Left lung (tissue), 10 donors: Measurements from ENCODE around the gene EPB41. TPM values are rescaled to one million over a fixed set of nuclear protein-coding genes. Genes with fewer than 3 reads are reported as not detected.

Experiments
- ATAC-seq: fragments of 200-7000 bp; cut with Tn5 transposase; one replicate; pipeline ENCODE4 v1.9.1; 2020; ENCODE audit warnings: moderate library complexity
- DNase-seq, 4 donors: peaks; one replicate each; pipeline ENCODE4 v3.0.0-alpha.2; 2013 to 2020
- H3K27ac ChIP-seq, 2 donors: fragments of 200-600 bp; sonication (generic) in 1 of 2; one replicate each; pipeline versions ENCODE4 v1.5.0 to v1.8.0; 2020 to 2021
- H3K27me3 ChIP-seq, 2 donors: fragments of 200-600 bp; sonication (generic) in 1 of 2; one replicate each; pipeline versions ENCODE4 v1.5.0 to v1.8.0; 2020 to 2021
- H3K36me3 ChIP-seq, 2 donors: fragments of 200-600 bp; sonication (generic) in 1 of 2; one replicate each; pipeline versions ENCODE4 v1.5.0 to v1.8.0; 2020 to 2021
- H3K4me1 ChIP-seq, 2 donors: fragments of 200-600 bp; one replicate each; pipeline ENCODE4 v1.8.0; 2021
- H3K4me3 ChIP-seq, 2 donors: fragments of 200-600 bp; sonication (generic) in 1 of 2; one replicate each; pipeline versions ENCODE4 v1.5.0 to v1.8.0; 2020 to 2021; ENCODE audit warnings: mild to moderate bottlenecking in 1 of 2
- H3K9me3 ChIP-seq, 2 donors: fragments of 200-600 bp; sonication (generic) in 1 of 2; one replicate each; pipeline versions ENCODE4 v1.5.0 to v1.8.0; 2020 to 2021
- intact Hi-C, 2 donors: fragments of 100-400 bp; cut with DNase I; formaldehyde crosslinking; loops; one replicate each; pipeline versions ENCODE4 v1.11.2 to v1.14.2; 2022
- polyA plus RNA-seq, 6 donors: library from polyadenylated mRNA; unstranded; fragments of 120-200 nt; gene quantifications; one replicate each; pipeline ENCODE4 v1.2.1, GENCODE V29; 2013; ENCODE audit not compliant: insufficient read length in 6 of 6
- total RNA-seq, 2 donors: library from RNA; stranded (reverse); fragmentation: NEBNext Ultra II Directional; extraction: Animal tissue kit (Norgen Biotek cat#: 25700); gene quantifications; one replicate each; pipeline ENCODE4 v1.2.1, GENCODE V29; 2021
- TF ChIP-seq, protein P1 (sequence below), 2 donors: fragments of 200-600 bp; sonication (generic) in 1 of 2; IDR thresholded peaks; one replicate each; pipeline versions ENCODE4 v1.5.0 to v1.8.0; 2021; ENCODE audit warnings: antibody characterized with exemption in 2 of 2
- donor health status: DM: no; HTN: yes; CAD: no.
- donor health status: DM: no; HTN: no; CAD: no.

Gene EPB41
- total and polyA plus RNA-seq, 8 donors = 41.4 to 56.1 (median 45.7) TPM

DNA sequence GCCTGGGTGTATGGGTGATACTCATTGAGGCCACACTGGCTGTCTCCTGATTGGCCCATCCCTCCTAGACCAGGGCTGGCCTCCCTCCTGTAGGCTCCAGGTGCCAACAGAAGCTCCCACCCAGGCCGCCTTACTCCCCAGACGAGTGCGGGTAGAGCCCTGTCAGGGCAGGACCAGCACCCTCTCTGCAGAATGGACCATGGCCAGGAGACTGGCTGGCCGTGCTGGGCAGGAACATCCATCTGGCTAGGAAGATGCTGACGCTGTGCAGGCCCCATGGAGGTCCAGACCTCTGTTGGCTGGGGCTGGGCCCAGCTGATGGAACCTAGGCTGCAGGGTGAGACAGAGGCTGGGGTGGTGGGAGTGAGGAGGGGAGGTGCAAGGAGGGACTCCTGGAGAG, 25.0 kb upstream of the EPB41 start:
- Histone ChIP-seq H3K4me3 (no peak overlapping the region), H3K27ac (no peak overlapping the region), H3K9me3 (no peaks in the 10 kb centered on the region), H3K27me3 (no peaks in the 10 kb centered on the region), H3K36me3 (no peaks in the 10 kb centered on the region), H3K4me1 (peaks cover 20 to 43% of the 10 kb centered on the region in 2 donors)
- DNase-seq (no peak), ATAC-seq (no peak)
- TF ChIP-seq, protein P1, sequence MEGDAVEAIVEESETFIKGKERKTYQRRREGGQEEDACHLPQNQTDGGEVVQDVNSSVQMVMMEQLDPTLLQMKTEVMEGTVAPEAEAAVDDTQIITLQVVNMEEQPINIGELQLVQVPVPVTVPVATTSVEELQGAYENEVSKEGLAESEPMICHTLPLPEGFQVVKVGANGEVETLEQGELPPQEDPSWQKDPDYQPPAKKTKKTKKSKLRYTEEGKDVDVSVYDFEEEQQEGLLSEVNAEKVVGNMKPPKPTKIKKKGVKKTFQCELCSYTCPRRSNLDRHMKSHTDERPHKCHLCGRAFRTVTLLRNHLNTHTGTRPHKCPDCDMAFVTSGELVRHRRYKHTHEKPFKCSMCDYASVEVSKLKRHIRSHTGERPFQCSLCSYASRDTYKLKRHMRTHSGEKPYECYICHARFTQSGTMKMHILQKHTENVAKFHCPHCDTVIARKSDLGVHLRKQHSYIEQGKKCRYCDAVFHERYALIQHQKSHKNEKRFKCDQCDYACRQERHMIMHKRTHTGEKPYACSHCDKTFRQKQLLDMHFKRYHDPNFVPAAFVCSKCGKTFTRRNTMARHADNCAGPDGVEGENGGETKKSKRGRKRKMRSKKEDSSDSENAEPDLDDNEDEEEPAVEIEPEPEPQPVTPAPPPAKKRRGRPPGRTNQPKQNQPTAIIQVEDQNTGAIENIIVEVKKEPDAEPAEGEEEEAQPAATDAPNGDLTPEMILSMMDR (IDR thresholded peaks at IDR 0.05) = no peak
- intact Hi-C loops = loop anchor here in 1 of 2 donors (10.0 kb wide), 1 partner anchor 315 kb away; no protein-coding TSS in a partner anchor

DNA sequence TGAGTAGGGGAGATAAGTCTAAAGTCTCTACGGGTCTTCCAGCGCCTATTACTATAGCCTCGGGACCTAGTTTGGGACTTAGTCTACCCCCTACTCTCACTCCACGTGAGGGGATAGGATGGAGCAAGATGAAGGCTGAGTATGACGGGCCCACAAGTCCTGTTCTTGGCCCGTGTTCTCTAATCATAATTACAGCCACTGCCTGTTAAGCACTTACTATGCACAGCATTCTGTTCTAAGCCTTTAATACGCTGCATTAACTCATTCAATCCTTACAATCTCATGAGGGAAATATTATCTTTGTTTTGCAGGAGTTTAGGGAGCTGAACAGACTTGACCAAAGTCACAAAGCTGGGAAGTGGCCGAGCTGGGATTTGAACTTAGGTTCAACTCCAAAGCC, 23.9 kb upstream of the EPB41 start:
- Histone ChIP-seq H3K27ac (no peak overlapping the region), H3K36me3 (no peaks in the 10 kb centered on the region), H3K4me1 (peaks cover 12 to 33% of the 10 kb centered on the region in 2 donors), H3K27me3 (no peaks in the 10 kb centered on the region), H3K4me3 (no peak overlapping the region), H3K9me3 (no peaks in the 10 kb centered on the region)
- intact Hi-C loops = no loop called here
- DNase-seq (no peak), ATAC-seq (no peak)
- TF ChIP-seq, protein P1 (IDR thresholded peaks at IDR 0.05) = no peak

DNA sequence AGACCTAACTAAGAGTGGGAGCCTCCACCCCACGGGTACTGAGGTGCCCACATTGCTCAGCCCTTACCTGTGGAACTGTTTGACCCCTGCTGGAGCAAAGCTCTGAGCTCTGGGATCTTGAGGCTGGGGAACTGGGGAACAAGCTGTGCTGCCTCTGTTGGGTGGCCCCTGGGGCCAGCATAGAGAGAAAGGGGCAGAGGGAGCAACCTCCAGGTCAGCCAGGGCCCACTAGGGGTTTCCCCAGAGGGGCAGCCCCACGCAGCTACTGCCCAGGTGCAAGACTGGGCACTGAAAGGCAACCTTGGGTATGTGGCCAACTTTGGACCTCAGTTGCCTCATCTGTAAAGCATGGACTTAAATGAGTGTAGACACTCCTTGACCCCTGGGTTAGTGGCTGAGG, 23.5 kb upstream of the EPB41 start:
- Histone ChIP-seq H3K9me3 (no peaks in the 10 kb centered on the region), H3K4me3 (no peak overlapping the region), H3K27ac (no peak overlapping the region), H3K4me1 (peaks cover 8 to 29% of the 10 kb centered on the region in 2 donors), H3K27me3 (no peaks in the 10 kb centered on the region), H3K36me3 (no peaks in the 10 kb centered on the region)
- intact Hi-C loops = no loop called here
- ATAC-seq = no peak
- TF ChIP-seq, protein P1 (IDR thresholded peaks at IDR 0.05) = no peak
- DNase-seq = no peak

DNA sequence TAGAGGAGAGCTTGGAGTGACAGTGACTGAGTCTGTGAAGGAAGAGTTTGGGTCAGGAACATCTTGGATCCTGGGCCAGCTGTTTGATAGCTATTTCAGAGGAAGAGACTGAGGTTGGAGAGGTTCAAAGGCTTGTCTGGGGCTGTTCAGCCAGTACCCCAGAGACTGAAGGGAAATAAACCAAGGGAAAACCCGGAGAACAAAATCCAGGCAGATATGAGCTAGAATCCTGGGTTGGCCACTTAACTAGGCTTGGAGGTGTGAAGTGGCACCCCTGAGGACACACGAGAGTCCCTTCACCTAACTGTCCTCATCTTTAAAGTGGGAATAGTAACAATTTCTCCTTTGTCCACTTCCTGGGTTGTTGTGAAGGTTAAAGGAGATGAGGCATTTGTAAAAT, 23.1 kb upstream of the EPB41 start:
- DNase-seq (no peak), ATAC-seq (no peak)
- no peak overlapping the region for H3K27ac ChIP-seq
- TF ChIP-seq, protein P1 (IDR thresholded peaks at IDR 0.05) = no peak
- no peaks in the 10 kb centered on the region for H3K27me3 ChIP-seq
- peaks cover 4 to 25% of the 10 kb centered on the region in 2 donors for H3K4me1 ChIP-seq
- no peak overlapping the region for H3K4me3 ChIP-seq
- H3K36me3 ChIP-seq = no peaks in the 10 kb centered on the region
- intact Hi-C loops = no loop called here
- no peaks in the 10 kb centered on the region for H3K9me3 ChIP-seq

DNA sequence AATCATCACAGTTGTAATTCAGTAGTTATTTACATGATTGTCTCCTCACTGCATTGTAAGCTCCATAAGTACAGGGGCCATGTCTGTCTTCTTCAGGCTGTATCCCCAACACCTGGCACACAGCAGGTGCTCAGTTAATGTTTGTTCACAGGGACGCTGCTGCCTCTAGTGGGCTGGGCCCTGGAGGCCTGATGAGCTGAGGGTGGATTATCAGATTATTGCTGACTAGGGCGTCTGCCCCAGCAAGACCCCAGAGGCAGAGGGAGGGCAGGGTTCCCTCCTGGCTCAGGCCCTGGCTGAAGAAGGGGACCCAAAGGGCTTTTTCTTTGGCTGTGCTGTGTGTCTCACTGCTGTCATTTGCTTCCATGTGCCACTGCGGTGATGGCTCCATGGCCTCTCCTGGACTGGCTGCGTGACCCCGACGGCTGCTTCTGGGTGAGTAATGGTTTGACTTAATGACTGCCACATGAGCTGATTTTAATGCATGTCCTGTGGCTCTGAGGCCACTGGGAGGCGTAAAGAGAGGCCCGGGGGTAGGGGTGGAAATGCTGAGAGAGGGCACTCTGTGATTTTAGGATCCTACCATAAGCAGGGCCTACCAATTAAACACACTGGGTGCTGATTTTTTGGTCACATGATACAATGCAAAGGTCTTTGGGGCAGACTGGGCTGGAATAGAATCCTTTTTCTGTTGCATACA, 20.8 kb upstream of the EPB41 start:
- ATAC-seq (no peak), DNase-seq (no peak)
- Histone ChIP-seq H3K4me1 (peaks cover 0 to 20% of the 10 kb centered on the region in 2 donors), H3K4me3 (no peak overlapping the region), H3K9me3 (no peaks in the 10 kb centered on the region), H3K36me3 (no peaks in the 10 kb centered on the region), H3K27ac (no peak overlapping the region), H3K27me3 (no peaks in the 10 kb centered on the region)
- TF ChIP-seq, protein P1 (IDR thresholded peaks at IDR 0.05) = no peak
- intact Hi-C loops = no loop called here
